SK-N-MC (cell line): Measurements from ENCODE around the gene C1orf141.

ENCODE experiments used
- DNase-seq: peaks from one replicate; pipeline ENCODE4 v3.0.0-alpha.2; 2011; ENCODE audit warnings: low read depth, low spot score
- H3K27ac ChIP-seq: fragments of 200-600 bp; sonication (generic); 2 replicates; pipeline ENCODE4 v1.5.1; 2016; ENCODE audit warnings: mixed run types
- H3K36me3 ChIP-seq: fragments of 200-600 bp; sonication (generic); 2 replicates; pipeline ENCODE4 v1.6.1; 2017; ENCODE audit warnings: antibody characterized with exemption, low read length, mixed read lengths; ENCODE audit not compliant: insufficient read depth
- H3K4me3 ChIP-seq: fragments of 200-600 bp; sonication (generic); 2 replicates; pipeline ENCODE4 v1.5.1; 2016
- H3K9ac ChIP-seq: fragments of 200-600 bp; sonication (generic); 2 replicates; pipeline ENCODE4 v1.8.0; 2017; ENCODE audit warnings: mixed run types, mixed read lengths; ENCODE audit not compliant: insufficient read length
- H3K9me3 ChIP-seq: fragments of 200-600 bp; sonication (generic); 2 replicates; pipeline ENCODE4 v1.6.1; 2017; ENCODE audit warnings: low read depth, mild to moderate bottlenecking, antibody characterized with exemption, low read length, moderate library complexity, mixed read lengths
- EZH2 ChIP-seq: fragments of 200-600 bp; sonication (generic); IDR thresholded peaks from one replicate; pipeline ENCODE4 v1.6.1; 2017; ENCODE audit warnings: antibody characterized with exemption
- FOXP2 ChIP-seq: optimal IDR thresholded peaks from 2 replicates; pipeline ENCODE3; 2011; ENCODE audit warnings: mild to moderate bottlenecking, moderate library complexity; ENCODE audit not compliant: insufficient read depth; ENCODE audit errors: extremely low read length, control extremely low read depth
- POLR2AphosphoS5 ChIP-seq: IDR thresholded peaks from 2 replicates; pipeline ENCODE4 v1.6.1; 2012; ENCODE audit warnings: mild to moderate bottlenecking, low read depth, low read length, borderline replicate concordance

The C1orf141 gene

GRCh38 chr1:67133177-67133576, 1.6 kb downstream of the C1orf141 start:
- no peak overlapping the region for H3K4me3 ChIP-seq
- H3K27ac ChIP-seq, result no peak overlapping the region
- H3K36me3 ChIP-seq, result no peaks in the 10 kb centered on the region
- TF ChIP-seq POLR2AphosphoS5, result no peak
- TF ChIP-seq FOXP2, result no peak
- TF ChIP-seq EZH2, result no peak
- no peak for DNase-seq
- no peaks in the 10 kb centered on the region for H3K9me3 ChIP-seq
- H3K9ac ChIP-seq, result no peak overlapping the region

GRCh38 chr1:67130673-67131072, 4.1 kb downstream of the C1orf141 start:
- Histone ChIP-seq H3K4me3 (no peak overlapping the region), H3K36me3 (no peaks in the 10 kb centered on the region), H3K9me3 (no peaks in the 10 kb centered on the region), H3K27ac (no peak overlapping the region), H3K9ac (no peak overlapping the region)
- TF ChIP-seq POLR2AphosphoS5, result no peak
- TF ChIP-seq EZH2, result no peak
- TF ChIP-seq FOXP2, result no peak
- DNase-seq, result no peak

- no peak overlapping the region for H3K27ac ChIP-seq
- no peaks in the 10 kb centered on the region for H3K36me3 ChIP-seq
- no peaks in the 10 kb centered on the region for H3K9me3 ChIP-seq
- no peak overlapping the region for H3K4me3 ChIP-seq
- DNase-seq, result no peak
- TF ChIP-seq FOXP2 (no peak), EZH2 (no peak), POLR2AphosphoS5 (no peak)
- no peak overlapping the region for H3K9ac ChIP-seq
Measured at GRCh38 chr1:67126974-67127373, 7.8 kb downstream of the C1orf141 start.

GRCh38 chr1:67126111-67126746, 8.5 kb downstream of the C1orf141 start:
- H3K9ac ChIP-seq, result no peak overlapping the region
- TF ChIP-seq FOXP2, result no peak
- TF ChIP-seq POLR2AphosphoS5, result no peak
- TF ChIP-seq EZH2, result no peak
- DNase-seq, result no peak
- H3K9me3 ChIP-seq, result no peaks in the 10 kb centered on the region
- no peak overlapping the region for H3K27ac ChIP-seq
- no peaks in the 10 kb centered on the region for H3K36me3 ChIP-seq
- no peak overlapping the region for H3K4me3 ChIP-seq

DNA sequence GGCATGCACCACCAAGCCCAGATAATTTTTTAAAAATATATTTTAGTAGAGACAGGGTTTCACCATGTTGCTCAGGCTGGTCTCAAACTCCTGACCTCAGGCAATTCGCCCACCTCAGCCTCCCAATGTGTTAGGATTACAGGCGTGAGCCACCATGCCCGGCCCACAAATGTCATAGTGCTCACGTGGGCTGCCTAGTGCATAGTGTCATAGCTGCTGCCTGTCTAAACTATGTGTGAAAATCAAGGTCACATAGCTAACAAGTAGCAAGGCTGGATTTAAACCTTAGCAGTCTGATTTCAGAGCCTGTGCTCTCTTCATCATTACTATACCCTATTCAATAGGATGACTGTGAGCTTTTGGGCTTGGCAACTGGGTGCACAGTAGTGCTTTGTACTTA, 10.3 kb downstream of the C1orf141 start:
- DNase-seq, result no peak
- Histone ChIP-seq H3K4me3 (no peak overlapping the region), H3K27ac (no peak overlapping the region), H3K9ac (no peak overlapping the region), H3K36me3 (no peaks in the 10 kb centered on the region), H3K9me3 (no peaks in the 10 kb centered on the region)
- TF ChIP-seq FOXP2 (no peak), POLR2AphosphoS5 (no peak), EZH2 (no peak)

GRCh38 chr1:67120855-67121619, 13.7 kb downstream of the C1orf141 start:
- no peak overlapping the region for H3K4me3 ChIP-seq
- no peaks in the 10 kb centered on the region for H3K36me3 ChIP-seq
- no peak for TF ChIP-seq POLR2AphosphoS5
- no peak for TF ChIP-seq EZH2
- TF ChIP-seq FOXP2, result no peak
- DNase-seq, result no peak
- H3K27ac ChIP-seq, result no peak overlapping the region
- no peak overlapping the region for H3K9ac ChIP-seq
- H3K9me3 ChIP-seq, result no peaks in the 10 kb centered on the region

DNA sequence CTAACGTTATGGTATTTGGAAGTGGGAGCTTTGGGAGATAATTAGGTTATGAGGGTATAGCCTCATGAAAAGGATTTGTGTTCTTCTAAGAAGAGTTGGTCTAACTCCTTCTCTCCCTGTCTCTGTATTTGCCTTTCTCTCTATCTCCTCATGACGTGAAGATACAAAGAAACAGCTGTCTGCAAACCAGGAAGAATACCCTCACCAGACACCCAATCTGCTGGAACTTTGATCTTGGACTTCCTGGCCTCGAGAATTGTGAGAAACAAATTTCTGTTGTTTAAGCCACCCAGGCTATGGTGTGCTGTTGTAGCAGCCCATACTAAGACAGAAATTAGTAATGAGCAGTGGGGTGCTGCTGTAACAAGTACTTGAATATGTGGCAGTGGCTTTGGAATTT, 16.1 kb downstream of the C1orf141 start:
- Histone ChIP-seq H3K27ac (no peak overlapping the region), H3K9ac (no peak overlapping the region), H3K4me3 (no peak overlapping the region), H3K36me3 (no peaks in the 10 kb centered on the region), H3K9me3 (no peaks in the 10 kb centered on the region)
- DNase-seq, result no peak
- TF ChIP-seq FOXP2 (no peak), POLR2AphosphoS5 (no peak), EZH2 (no peak)

DNA sequence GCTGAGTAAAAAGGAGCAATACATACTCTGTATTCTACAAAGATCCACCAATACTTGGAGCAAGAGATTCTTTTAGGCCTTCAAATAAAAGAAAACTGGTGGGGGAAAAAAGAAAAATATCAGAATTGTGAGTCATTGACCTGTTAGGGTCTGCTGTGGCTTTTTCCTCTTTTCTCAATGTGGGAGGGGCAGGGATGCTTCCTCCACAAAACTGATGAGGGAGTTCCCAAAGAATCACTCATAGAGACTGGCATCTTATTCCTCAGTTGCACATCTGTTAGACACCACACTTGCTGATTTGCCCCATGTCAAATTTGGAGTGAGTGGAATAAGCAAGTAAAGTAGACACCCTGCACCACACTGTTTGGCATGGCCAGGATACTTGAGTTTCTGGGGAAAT, 16.6 kb downstream of the C1orf141 start:
- H3K9ac ChIP-seq, result no peak overlapping the region
- DNase-seq, result no peak
- H3K36me3 ChIP-seq, result no peaks in the 10 kb centered on the region
- H3K9me3 ChIP-seq, result no peaks in the 10 kb centered on the region
- TF ChIP-seq FOXP2 (no peak), POLR2AphosphoS5 (no peak), EZH2 (no peak)
- H3K4me3 ChIP-seq, result no peak overlapping the region
- H3K27ac ChIP-seq, result no peak overlapping the region

DNA sequence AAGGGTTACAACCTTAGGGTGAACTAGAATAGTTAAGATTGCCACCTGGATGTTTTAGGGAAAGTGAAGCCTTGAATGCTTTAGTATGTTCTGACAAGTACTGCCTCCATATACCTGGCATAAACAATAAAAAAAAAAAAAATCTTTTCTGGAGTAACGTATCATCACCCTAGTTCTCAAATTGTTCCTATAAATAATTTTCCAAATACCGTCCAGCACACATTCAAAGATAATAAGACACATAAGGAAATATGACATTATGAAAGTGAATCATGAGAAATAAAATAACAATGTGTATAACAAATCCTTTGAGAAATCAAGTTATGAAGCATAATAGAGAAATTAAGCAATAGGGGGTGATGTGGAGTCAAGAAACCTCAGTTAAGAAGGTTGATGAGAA, 20.6 kb downstream of the C1orf141 start:
- TF ChIP-seq FOXP2, result no peak
- TF ChIP-seq POLR2AphosphoS5, result no peak
- no peak for TF ChIP-seq EZH2
- H3K27ac ChIP-seq, result no peak overlapping the region
- H3K9ac ChIP-seq, result no peak overlapping the region
- no peaks in the 10 kb centered on the region for H3K36me3 ChIP-seq
- DNase-seq, result no peak
- H3K9me3 ChIP-seq, result no peaks in the 10 kb centered on the region
- H3K4me3 ChIP-seq, result no peak overlapping the region
